ENCODE results near the gene KIT.
A peak's percentile ranks its signal among the peaks of the same experiment; 100 is the strongest.

The KIT gene

DNA sequence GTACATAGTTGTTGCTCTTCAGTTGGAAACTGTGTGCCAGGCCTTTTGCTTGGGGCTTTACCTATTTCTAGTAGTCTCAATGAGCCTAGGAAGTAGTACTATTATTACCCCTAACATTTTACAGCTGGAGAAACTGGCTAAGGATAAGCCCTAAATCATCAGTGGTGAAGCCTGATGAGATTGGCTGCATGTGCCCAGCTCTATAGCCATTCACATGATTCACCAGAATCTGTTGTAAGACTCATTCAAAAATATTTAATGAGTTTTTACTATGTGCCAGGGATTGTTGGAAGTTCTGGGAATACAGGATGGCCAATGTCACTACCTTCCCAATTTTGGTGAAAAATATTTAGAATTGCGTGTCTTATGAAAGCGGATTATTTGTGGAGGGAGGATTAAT is 2.8 kb downstream of the KIT start:
- Histone ChIP-seq H3K27me3 (ENCODE audit: insufficient read depth, low read length) (peaks cover 39% of the 10 kb centered on the region), H3K27ac (ENCODE audit: low read depth, low read length) (peak overlapping the region; percentile 83), H3K4me3 (ENCODE audit: low read depth, low read length) (no peak overlapping the region), H3K36me3 (ENCODE audit: insufficient read depth, low read length) (no peaks in the 10 kb centered on the region), H3K4me1 (ENCODE audit: control insufficient read depth, insufficient read depth, low read length, unreplicated experiment) (peaks cover 33% of the 10 kb centered on the region), H3K79me2 (ENCODE audit: control insufficient read depth, insufficient read depth, low read length, unreplicated experiment) (no peaks in the 10 kb centered on the region), H2AFZ (ENCODE audit: low read length, unreplicated experiment) (no peak overlapping the region)

DNA sequence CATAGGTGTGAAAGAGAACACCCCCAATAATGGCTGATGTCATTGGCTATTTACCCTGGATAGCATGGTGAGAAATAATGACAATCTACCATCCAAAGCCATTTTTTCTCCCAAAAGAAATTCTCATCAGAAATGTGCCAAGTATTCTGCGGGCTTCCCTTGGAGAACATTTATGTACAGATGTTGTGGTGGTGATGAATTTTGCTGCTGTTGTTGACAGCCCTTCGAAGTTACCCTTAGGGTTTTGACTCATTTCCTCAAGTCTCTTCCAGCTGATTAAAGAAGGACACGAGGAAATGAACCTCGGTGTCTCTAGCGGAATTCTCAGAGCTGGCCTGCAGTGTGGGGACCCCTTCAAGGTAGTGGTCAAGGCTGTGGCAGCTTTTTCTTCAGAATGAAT is 3.4 kb downstream of the KIT start:
- Histone ChIP-seq H3K27me3 (ENCODE audit: insufficient read depth, low read length) (peaks cover 35% of the 10 kb centered on the region), H3K36me3 (ENCODE audit: insufficient read depth, low read length) (no peaks in the 10 kb centered on the region), H3K79me2 (ENCODE audit: control insufficient read depth, insufficient read depth, low read length, unreplicated experiment) (no peaks in the 10 kb centered on the region), H3K27ac (ENCODE audit: low read depth, low read length) (peak overlapping the region; percentile 83), H2AFZ (ENCODE audit: low read length, unreplicated experiment) (no peak overlapping the region), H3K4me3 (ENCODE audit: low read depth, low read length) (peak overlapping the region; percentile 52), H3K4me1 (ENCODE audit: control insufficient read depth, insufficient read depth, low read length, unreplicated experiment) (peaks cover 33% of the 10 kb centered on the region)

DNA sequence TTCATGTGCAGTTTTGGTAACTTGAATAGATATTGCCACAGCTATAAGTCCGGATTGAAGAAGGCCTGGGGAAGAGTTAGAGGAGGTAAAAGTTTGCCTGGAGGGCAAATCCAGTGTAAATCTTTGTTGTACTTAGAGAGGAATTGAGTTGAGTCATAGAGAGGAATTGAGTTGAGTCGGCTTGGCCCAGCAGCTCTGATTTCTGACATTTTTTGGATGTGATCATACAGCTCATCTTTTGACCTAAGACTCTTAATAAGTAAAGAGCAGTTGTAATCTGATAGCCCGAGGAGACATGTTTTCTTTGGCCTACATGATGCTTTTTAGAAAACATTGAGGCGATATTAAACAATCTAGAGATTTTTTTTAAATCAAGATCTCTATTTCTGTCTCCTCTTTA is 3.9 kb downstream of the KIT start:
- H3K79me2 ChIP-seq (ENCODE audit: control insufficient read depth, insufficient read depth, low read length, unreplicated experiment) = no peaks in the 10 kb centered on the region
- H3K36me3 ChIP-seq (ENCODE audit: insufficient read depth, low read length) = no peaks in the 10 kb centered on the region
- H3K27me3 ChIP-seq (ENCODE audit: insufficient read depth, low read length) = peaks cover 30% of the 10 kb centered on the region
- H3K4me1 ChIP-seq (ENCODE audit: control insufficient read depth, insufficient read depth, low read length, unreplicated experiment) = peaks cover 33% of the 10 kb centered on the region
- peak overlapping the region; percentile 83 for H3K27ac ChIP-seq (ENCODE audit: low read depth, low read length)
- H2AFZ ChIP-seq (ENCODE audit: low read length, unreplicated experiment) = no peak overlapping the region
- H3K4me3 ChIP-seq (ENCODE audit: low read depth, low read length) = peak overlapping the region; percentile 52

DNA sequence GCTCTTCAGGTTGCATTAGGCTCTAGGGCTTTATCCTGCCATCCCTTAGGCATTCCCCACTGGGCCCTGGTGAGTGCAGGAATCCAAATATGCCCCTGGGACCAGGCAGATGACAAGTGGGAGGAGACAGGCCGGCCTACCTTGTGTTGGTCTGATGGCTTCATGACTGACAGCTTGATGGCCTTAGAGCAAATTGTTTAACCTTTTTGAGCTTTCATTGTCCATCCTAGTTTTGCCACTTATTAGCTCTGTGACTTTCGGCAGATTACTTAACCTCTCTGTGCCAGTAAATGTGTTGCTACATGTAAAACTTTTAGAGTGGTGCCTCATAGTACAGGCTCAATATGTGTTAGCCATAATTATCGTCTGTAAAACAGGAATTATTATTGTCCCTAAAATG is 4.4 kb downstream of the KIT start:
- no peak overlapping the region for H2AFZ ChIP-seq (ENCODE audit: low read length, unreplicated experiment)
- H3K4me3 ChIP-seq (ENCODE audit: low read depth, low read length) = no peak overlapping the region
- no peaks in the 10 kb centered on the region for H3K79me2 ChIP-seq (ENCODE audit: control insufficient read depth, insufficient read depth, low read length, unreplicated experiment)
- no peaks in the 10 kb centered on the region for H3K36me3 ChIP-seq (ENCODE audit: insufficient read depth, low read length)
- peak overlapping the region; percentile 83; the same call in 1 of the 2 replicates for H3K27ac ChIP-seq (ENCODE audit: low read depth, low read length)
- H3K27me3 ChIP-seq (ENCODE audit: insufficient read depth, low read length) = peaks cover 30% of the 10 kb centered on the region
- H3K4me1 ChIP-seq (ENCODE audit: control insufficient read depth, insufficient read depth, low read length, unreplicated experiment) = peaks cover 33% of the 10 kb centered on the region

DNA sequence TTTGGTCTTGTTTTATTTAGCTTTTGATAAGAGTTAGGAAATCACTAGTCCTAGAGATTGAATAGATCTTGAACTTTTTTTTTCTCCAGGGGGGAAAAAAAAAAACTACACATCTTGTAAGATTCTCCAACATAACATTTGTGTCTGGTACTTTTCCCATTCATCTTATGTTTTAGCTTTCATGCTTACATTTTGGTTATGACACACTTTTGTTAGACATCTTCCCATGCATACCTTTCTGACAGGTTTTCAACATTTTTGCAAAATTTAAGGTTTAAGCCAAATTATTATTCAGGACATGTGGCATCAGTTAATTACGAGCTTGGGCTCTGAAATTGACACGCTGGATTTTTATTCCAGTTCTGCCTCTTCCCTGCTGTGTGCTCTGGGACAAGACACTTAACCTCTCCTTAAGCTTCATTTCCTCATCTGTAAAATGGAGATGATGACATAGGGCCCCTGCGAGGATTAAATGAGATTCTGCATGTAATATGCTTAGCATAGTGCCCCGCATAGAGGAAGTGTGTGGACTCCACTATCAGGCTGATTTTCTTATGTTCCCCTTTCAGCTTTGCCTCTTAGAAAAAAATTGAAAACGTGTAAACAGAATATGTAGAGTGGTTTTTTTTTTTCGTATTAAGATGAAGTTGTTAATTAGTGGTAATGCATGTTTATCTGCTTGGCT is 5.3 kb downstream of the KIT start:
- no peak overlapping the region for H3K4me3 ChIP-seq (ENCODE audit: low read depth, low read length)
- peaks cover 33% of the 10 kb centered on the region for H3K4me1 ChIP-seq (ENCODE audit: control insufficient read depth, insufficient read depth, low read length, unreplicated experiment)
- no peaks in the 10 kb centered on the region for H3K79me2 ChIP-seq (ENCODE audit: control insufficient read depth, insufficient read depth, low read length, unreplicated experiment)
- no peak overlapping the region for H2AFZ ChIP-seq (ENCODE audit: low read length, unreplicated experiment)
- H3K27me3 ChIP-seq (ENCODE audit: insufficient read depth, low read length) = peaks cover 26% of the 10 kb centered on the region
- H3K27ac ChIP-seq (ENCODE audit: low read depth, low read length) = no peak overlapping the region
- H3K36me3 ChIP-seq (ENCODE audit: insufficient read depth, low read length) = no peaks in the 10 kb centered on the region

DNA sequence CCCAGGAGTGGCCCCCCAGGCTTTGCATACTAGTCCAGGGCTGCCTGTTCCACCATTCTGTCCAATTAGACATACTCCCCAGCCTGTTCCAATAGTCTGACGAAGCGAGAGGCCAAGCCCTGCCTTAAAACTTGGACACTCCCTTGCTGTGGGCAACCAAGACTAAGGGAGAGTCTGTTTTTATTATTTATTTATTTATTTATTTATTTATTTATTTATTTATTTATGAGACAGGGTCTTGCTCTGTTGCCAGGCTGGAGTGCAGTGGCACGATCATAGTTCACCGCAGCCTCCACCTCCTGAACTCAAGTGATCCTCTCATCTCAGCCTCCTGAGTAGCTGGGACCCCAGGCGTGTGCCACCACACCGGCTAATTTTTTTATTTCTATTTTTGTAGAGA is 6.6 kb downstream of the KIT start:
- no peak overlapping the region for H3K4me3 ChIP-seq (ENCODE audit: low read depth, low read length)
- no peak overlapping the region for H2AFZ ChIP-seq (ENCODE audit: low read length, unreplicated experiment)
- H3K79me2 ChIP-seq (ENCODE audit: control insufficient read depth, insufficient read depth, low read length, unreplicated experiment) = no peaks in the 10 kb centered on the region
- peaks cover 29% of the 10 kb centered on the region for H3K4me1 ChIP-seq (ENCODE audit: control insufficient read depth, insufficient read depth, low read length, unreplicated experiment)
- H3K27ac ChIP-seq (ENCODE audit: low read depth, low read length) = no peak overlapping the region
- H3K27me3 ChIP-seq (ENCODE audit: insufficient read depth, low read length) = peaks cover 15% of the 10 kb centered on the region
- H3K36me3 ChIP-seq (ENCODE audit: insufficient read depth, low read length) = no peaks in the 10 kb centered on the region

DNA sequence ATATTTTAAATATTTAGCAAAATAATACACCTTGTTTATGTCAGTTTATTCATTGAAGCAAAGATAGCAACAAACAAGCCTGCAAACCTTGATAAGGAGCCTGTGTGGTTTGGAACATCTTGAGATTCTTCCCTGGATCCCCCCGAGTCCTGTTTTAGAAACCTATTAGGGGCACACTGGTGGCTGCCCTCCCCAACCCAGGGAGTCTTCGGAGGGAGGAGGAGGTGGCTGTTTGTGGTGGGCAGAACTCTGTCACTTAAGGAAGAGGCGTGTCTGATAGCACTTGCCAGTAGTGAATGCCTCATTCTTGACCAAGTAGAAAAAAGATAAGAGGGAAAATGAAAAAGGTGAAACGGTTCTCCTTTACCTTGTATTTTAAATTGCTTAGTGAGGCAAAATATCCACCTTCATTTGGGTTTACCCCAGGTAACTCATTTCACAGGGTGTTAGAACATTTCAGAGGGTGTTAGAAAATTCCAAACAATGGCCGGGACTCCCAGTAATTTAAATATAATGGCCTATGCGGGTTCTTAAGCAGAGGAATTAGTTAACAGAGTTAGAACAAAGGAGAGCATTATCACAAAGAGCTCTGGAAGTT is 10.4 kb downstream of the KIT start:
- H3K36me3 ChIP-seq (ENCODE audit: insufficient read depth, low read length) = no peaks in the 10 kb centered on the region
- H3K4me3 ChIP-seq (ENCODE audit: low read depth, low read length) = no peak overlapping the region
- no peak overlapping the region for H2AFZ ChIP-seq (ENCODE audit: low read length, unreplicated experiment)
- H3K27me3 ChIP-seq (ENCODE audit: insufficient read depth, low read length) = peaks cover 20% of the 10 kb centered on the region
- H3K79me2 ChIP-seq (ENCODE audit: control insufficient read depth, insufficient read depth, low read length, unreplicated experiment) = no peaks in the 10 kb centered on the region
- H3K27ac ChIP-seq (ENCODE audit: low read depth, low read length) = no peak overlapping the region
- no peaks in the 10 kb centered on the region for H3K4me1 ChIP-seq (ENCODE audit: control insufficient read depth, insufficient read depth, low read length, unreplicated experiment)

DNA sequence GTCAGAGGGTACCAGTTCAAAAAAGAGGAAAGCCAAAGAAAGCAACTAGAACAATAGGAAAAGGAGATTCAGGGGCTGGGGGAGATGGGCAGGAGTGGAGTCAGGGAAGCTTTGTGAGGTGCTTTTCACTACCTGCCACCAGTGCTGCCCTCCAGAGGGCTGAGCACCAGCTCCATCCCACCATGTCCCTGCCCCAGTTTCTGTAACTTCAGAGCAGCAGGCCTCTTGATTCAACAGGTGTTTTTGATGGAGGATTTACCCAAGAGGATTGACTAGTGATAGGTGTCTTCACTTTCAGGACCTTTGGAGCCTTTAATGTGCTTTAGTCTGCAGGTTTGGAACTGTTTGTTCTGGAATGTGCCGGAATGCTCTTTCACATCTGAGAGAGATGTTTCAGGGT is 12.1 kb downstream of the KIT start:
- Histone ChIP-seq H3K27ac (ENCODE audit: low read depth, low read length) (no peak overlapping the region), H3K27me3 (ENCODE audit: insufficient read depth, low read length) (peaks cover 24% of the 10 kb centered on the region), H3K4me1 (ENCODE audit: control insufficient read depth, insufficient read depth, low read length, unreplicated experiment) (no peaks in the 10 kb centered on the region), H3K4me3 (ENCODE audit: low read depth, low read length) (no peak overlapping the region), H2AFZ (ENCODE audit: low read length, unreplicated experiment) (no peak overlapping the region), H3K36me3 (ENCODE audit: insufficient read depth, low read length) (no peaks in the 10 kb centered on the region), H3K79me2 (ENCODE audit: control insufficient read depth, insufficient read depth, low read length, unreplicated experiment) (no peaks in the 10 kb centered on the region)

DNA sequence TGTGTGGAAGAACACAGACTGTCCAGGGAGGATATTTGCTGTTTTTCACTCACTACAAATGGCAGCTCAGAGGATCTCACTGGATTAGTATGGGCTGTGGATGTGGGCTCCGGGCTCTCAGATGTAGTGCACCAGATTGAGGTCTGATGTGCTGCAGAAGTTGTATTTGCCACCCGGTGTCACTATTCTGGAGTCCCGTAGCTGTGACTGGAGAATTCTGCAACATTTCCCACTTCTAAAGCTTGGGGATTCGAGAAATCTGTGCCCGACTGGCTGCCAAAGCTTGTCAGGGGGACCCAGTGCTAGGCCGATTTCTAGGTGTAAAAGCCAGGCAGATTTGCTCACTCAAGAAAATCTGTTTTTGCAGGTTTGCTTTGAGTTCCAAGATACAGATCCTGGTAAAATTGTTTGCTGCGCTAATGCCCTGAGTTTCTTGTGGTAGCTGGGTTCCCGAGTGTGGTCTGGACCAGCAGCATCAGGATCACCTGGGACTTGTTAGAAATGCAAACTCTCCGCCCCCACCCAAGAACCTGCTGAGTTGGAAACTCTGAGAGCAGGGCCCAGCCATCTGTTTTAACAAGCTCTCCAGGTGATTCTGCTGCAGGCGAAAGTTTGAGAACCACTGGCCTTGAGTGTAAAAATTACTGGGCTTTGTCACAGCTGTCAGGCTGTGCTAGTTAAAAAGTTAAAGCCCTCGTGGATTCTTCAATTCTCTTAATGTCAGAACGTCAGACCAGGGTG is 18.1 kb downstream of the KIT start:
- Histone ChIP-seq H2AFZ (ENCODE audit: low read length, unreplicated experiment) (no peak overlapping the region), H3K79me2 (ENCODE audit: control insufficient read depth, insufficient read depth, low read length, unreplicated experiment) (no peaks in the 10 kb centered on the region)

DNA sequence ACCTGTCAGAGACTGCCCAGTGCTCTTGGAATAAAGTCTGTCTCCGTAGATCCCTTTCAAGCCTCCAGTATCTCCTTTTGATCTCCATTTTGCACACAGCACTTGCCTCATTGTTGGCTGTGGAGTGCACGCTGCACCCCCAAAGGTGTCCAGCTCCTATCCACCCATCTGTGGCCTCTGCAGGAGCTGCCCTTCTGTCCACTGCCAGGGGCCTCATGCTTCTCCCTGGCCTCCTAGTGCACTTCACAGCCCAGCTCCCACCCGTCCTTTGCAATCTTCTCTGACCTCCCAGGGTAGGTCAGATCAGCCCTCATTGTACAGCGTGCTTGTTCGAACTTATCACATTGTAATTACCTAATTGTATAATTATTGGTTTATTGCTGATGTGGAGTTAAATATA is 18.9 kb downstream of the KIT start:
- no peaks in the 10 kb centered on the region for H3K4me1 ChIP-seq (ENCODE audit: control insufficient read depth, insufficient read depth, low read length, unreplicated experiment)
- H3K4me3 ChIP-seq (ENCODE audit: low read depth, low read length) = no peak overlapping the region
- H3K79me2 ChIP-seq (ENCODE audit: control insufficient read depth, insufficient read depth, low read length, unreplicated experiment) = no peaks in the 10 kb centered on the region
- H2AFZ ChIP-seq (ENCODE audit: low read length, unreplicated experiment) = no peak overlapping the region
- no peak overlapping the region for H3K27ac ChIP-seq (ENCODE audit: low read depth, low read length)
- no peaks in the 10 kb centered on the region for H3K36me3 ChIP-seq (ENCODE audit: insufficient read depth, low read length)
- peaks cover 18% of the 10 kb centered on the region for H3K27me3 ChIP-seq (ENCODE audit: insufficient read depth, low read length)

More for the DNA sequence above, 18.1 kb downstream of the KIT start:
- no peaks in the 10 kb centered on the region for H3K4me1 ChIP-seq (ENCODE audit: control insufficient read depth, insufficient read depth, low read length, unreplicated experiment)
- H3K4me3 ChIP-seq (ENCODE audit: low read depth, low read length) = no peak overlapping the region
- peaks cover 18% of the 10 kb centered on the region for H3K27me3 ChIP-seq (ENCODE audit: insufficient read depth, low read length)
- H3K27ac ChIP-seq (ENCODE audit: low read depth, low read length) = no peak overlapping the region
- H3K36me3 ChIP-seq (ENCODE audit: insufficient read depth, low read length) = no peaks in the 10 kb centered on the region

DNA sequence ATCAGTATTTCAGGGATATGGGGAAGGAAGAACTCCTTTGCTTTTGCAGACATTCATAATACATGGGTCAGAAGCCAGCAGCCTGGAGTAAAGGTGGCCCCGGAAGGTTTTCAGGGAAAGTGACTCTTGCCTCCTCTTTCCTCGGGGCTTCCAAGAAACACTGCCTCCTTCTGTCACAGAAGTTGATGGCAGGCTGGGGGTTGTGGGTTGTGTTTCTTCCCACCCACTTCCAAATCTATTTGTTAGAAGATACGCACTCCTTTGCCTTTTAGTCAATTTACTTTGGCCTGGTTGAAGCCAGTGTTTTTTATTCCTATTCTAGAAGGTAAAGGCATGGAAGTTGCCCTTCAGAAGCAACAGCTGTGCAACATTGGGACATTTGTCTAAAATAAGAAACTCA is 19.7 kb downstream of the KIT start:
- Histone ChIP-seq H3K4me1 (ENCODE audit: control insufficient read depth, insufficient read depth, low read length, unreplicated experiment) (no peaks in the 10 kb centered on the region), H3K27ac (ENCODE audit: low read depth, low read length) (no peak overlapping the region), H3K36me3 (ENCODE audit: insufficient read depth, low read length) (no peaks in the 10 kb centered on the region), H2AFZ (ENCODE audit: low read length, unreplicated experiment) (no peak overlapping the region), H3K79me2 (ENCODE audit: control insufficient read depth, insufficient read depth, low read length, unreplicated experiment) (no peaks in the 10 kb centered on the region), H3K4me3 (ENCODE audit: low read depth, low read length) (no peak overlapping the region), H3K27me3 (ENCODE audit: insufficient read depth, low read length) (peaks cover 14% of the 10 kb centered on the region)

Measured in ACC112 (cell line).